SHP77 (cell line): ENCODE data around the gene UNC45A.

ENCODE experiments used
- DNase-seq, 2 experiments: peaks; one replicate each; lab custom pipeline; 2025; lab: John Stamatoyannopoulos, UW

The UNC45A gene

GRCh38 chr15:90942354-90943120 is 7.5 kb downstream of the UNC45A start:
- DNase-seq, result no peak

DNA sequence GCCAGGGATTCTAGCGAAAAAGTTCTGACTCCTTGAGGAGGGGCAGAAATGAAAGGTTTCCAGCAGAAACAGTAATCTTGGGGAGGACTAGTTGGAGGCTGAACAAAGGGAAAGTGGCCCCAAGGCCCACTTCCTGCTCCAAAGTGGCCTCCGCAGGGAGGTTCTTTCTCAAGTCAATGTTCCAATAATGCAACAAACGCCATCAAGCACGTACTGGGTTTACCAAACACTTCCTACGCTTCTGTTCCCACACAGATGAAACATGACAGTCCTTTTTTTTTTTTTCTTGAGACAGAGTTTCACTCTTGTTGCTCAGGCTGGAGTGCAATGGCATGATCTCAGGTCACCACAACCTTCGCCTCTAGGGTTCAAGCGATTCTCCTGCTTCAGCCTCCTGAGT is 10.0 kb downstream of the UNC45A start:
- no peak for DNase-seq

- no peak for DNase-seq
These were observed 11.5 kb downstream of the UNC45A start for GRCh38 chr15:90946538-90946937.

DNA sequence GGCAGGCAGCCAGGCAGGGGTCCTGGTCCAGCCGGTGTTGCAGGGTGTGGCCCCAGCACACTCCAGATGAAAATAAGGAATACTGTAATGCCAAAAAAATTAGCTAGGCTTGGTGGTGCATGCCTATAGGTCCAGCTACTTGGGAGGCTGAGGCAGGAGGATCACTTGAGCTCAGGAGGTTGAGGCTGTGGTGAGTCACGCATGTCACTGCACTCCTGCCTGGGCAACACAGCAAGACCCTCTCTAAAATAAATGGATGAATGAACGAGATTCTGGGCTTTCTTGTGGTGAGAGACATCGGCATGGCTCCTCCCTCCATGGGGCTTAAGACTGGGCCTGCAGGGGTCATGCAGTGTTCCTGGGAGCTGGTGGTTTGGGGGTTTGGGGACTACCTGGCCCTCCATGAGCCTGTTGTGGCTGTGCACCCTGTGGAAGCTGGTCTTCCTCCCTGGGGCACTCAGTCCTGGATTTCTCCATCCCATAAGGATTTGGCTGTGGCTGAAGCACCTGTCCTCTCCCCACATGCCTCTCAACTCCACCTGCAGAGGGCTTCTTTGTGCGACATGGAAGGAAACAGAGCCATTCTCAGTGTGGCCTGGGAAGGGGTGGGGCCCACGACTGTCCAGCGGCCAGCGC is 12.0 kb downstream of the UNC45A start:
- no peak for DNase-seq

DNA sequence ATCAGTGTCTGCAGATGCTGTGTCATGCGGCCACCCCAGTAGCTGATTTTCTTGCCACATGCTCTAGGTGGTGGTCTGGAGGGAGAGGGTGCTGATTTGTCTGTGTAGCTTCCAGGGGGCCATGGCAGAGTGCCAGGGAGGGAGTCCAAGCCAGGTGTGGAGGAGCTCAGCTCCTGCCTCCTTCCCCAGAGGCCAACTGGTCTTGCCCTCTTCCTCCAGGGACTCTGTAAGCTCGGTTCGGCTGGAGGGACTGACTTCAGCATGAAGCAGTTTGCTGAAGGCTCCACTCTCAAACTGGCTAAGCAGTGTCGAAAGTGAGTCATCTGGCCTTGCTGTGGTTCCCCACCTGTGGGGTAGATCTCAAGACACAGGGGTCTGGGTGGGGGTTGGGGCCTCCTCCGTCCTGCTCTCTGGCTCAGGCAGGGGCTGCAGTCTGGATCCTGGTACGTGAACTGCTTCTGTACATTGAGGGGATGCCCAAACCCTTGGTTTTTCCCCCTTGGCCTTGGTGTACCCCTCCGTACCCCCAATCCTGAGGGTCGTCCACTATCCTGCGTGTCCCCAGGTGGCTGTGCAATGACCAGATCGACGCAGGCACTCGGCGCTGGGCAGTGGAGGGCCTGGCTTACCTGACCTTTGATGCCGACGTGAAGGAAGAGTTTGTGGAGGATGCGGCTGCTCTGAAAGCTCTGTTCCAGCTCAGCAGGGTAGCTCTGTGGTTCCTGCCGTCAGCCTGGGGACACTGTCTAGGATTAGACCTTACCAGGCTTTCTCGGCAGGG is 12.7 kb downstream of the UNC45A start:
- DNase-seq, result no peak

DNA sequence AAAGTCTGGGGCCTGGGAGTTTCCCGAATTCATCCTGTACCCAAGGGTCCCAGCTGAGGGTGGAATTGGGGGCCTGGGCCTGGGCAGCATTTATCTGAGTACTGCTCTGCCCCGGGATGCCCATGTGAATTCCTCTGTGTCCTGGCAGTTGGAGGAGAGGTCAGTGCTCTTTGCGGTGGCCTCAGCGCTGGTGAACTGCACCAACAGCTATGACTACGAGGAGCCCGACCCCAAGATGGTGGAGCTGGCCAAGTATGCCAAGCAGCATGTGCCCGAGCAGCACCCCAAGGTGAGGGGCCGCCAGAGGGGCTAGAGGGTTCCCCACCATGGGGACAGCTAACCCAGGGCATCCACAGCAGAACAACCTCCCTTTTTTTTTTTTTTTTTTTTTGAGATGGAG is 13.4 kb downstream of the UNC45A start:
- no peak for DNase-seq

GRCh38 chr15:90949979-90950675 is 15.0 kb downstream of the UNC45A start:
- DNase-seq, result no peak

- DNase-seq, result no peak
These were observed 15.6 kb downstream of the UNC45A start for GRCh38 chr15:90950676-90951075.

DNA sequence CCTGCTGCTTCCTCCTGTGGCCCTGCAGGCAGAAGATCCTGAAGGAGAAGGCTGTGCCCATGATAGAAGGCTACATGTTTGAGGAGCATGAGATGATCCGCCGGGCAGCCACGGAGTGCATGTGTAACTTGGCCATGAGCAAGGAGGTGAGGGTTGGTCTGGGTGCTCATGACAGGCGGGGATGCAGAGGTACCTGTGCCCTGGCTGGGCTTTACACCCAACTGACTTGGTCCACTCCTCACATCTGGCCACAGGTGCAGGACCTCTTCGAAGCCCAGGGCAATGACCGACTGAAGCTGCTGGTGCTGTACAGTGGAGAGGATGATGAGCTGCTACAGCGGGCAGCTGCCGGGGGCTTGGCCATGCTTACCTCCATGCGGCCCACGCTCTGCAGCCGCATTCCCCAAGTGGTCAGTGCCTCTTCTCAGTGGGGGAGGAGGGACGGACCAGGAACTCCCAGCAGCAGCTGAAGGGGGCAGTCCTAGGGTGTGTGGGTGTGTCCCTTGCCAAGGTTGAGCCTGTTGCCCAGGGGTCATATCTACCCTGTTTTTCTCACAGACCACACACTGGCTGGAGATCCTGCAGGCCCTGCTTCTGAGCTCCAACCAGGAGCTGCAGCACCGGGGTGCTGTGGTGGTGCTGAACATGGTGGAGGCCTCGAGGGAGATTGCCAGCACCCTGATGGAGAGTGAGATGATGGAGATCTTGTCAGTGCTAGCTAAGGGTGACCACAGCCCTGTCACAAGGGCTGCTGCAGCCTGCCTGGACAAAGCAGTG is 18.0 kb downstream of the UNC45A start:
- no peak for DNase-seq

DNA sequence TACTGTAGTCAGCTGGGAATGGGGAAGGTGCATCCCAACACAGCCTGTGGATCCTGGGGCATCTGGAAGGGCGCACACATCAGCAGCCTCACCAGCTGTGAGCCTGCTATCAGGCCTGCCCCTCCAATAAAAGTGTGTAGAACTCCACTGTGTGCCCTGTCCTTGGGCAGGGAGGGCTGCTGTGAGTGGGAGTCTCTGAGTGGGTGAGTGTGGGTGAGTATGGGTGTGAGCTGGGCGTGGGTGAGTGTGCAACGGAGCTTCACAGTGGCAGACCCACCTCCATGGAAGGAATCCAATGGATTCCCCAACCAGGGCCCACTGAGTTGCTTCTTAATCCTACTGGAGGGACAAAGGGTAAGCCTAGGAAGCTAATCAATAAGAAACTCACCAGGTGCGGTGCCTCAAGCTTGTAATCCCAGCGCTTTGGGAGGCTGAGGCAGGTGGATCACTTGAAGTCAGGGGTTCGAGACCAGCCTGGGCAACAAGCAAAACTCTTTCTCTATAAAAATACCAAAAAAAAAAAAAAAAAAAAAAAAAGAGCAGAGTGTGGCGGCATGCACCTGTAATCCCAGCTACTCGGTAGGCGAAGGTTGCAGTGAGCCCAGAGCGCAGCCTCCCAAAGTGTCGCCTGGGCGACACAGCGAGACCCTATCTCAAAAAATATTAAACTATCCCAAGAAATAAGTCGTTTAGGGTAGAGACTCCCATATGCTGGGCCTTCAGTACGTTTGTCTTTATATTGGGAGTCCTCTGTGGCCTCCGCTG is 19.0 kb downstream of the UNC45A start:
- DNase-seq, result no peak

DNA sequence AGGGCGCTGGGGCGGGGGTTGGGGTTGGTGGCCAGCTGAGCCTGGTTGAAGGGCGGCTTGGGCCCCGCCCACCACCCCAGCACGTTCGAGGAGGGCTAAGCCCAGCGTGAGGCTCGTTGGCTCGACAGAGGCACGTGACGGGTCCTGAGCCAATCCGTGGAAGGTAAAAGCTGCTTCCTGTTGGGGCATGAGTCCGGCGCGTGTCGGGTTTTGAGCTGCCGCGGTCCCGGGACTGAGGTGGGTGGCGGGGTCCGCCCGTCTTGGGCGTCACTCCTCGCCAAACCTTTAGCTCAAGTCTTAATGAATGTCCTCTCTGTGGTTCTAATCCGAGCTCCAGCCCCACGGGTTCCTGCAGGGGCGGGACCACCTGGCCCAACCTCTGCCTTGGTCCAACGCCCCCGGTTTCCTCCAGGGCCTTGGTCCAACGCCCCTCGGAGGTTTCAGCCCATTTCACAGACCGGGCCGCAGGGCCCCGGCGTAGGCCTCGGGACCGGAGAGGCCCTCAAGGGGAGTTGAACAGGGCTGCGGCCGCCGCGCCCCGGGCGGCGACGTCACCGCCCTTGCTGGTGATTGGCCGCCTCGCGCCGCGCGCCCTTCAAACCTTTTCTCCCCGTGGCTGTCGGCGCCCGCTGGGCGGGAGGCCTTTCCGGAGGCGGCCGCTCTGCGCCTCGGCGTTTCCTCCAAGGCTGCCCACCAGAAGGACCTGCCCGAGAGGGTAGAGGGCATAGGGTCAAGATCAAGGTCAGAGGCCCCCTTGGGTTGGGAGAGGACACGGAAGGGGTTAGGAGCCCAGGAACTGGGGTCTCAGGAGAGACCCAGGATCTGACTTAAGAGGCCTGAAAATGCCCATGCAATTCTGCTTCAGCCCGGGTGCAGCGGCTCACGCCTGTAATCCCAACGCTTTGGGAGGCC is 19.9 kb downstream of the UNC45A start, which contains the start of gene RCCD1:
Gene RCCD1 (plus strand): TSS at position 173 of the 912 bp plus-strand sequence. CDS start 1,851 bp downstream, outside the sequence.
- peak; percentile 93 to 97 for DNase-seq

- DNase-seq, result peak; percentile 8 to 22
These were observed 20.7 kb downstream of the UNC45A start for GRCh38 chr15:90955624-90956273.

- peak; percentile 37 to 83 for DNase-seq
These were observed 21.4 kb downstream of the UNC45A start for GRCh38 chr15:90956274-90957030.

GRCh38 chr15:90957031-90957790 is 22.1 kb downstream of the UNC45A start:
- no peak for DNase-seq

DNA sequence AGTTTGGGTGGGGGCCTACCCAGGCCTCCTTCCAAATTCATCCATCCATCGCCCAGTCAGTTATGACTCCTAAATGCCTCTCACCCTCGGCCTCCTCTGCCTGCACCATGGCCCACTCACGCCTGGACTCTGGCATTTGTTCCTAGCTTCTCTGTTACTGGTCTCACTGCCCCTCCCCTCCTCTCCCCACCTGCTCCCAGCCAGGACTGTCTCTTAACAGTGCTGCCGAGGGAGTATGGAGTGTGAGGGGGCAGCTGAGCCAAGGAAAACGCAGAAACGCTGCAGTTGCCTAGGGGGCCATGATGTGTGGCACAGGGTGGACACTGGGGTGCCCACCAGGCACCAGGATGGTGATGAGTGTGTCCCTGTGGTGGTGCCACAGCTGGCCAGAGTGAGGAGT is 22.7 kb downstream of the UNC45A start:
- peak; percentile 8 to 9 for DNase-seq

DNA sequence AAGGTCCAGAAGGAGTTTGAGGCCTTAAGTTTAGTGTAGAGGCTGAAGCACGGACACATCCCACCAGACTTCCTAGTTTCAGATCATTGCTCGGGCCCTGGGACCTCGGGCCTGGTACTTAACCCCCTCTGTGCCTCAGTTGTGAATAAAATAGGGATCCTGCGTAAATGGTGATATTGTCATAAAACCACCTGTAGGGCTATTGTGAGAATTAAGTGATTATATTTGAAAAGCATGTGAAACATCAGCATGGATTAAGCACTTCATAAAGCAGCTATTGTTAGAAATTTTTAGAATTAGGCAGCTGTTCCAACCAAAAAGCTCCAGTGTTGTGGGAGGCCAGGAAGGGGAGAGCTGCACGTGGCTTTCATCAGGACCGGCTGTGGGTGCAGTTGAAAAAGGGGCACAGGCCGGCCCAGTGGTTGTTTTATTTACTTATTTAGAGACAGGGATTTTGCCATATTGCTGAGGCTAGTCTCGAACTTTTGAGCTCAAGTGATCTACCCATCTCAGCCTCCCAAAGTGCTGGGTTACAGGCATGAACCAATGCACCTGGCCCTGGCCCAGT is 24.0 kb downstream of the UNC45A start:
- DNase-seq, result no peak

DNA sequence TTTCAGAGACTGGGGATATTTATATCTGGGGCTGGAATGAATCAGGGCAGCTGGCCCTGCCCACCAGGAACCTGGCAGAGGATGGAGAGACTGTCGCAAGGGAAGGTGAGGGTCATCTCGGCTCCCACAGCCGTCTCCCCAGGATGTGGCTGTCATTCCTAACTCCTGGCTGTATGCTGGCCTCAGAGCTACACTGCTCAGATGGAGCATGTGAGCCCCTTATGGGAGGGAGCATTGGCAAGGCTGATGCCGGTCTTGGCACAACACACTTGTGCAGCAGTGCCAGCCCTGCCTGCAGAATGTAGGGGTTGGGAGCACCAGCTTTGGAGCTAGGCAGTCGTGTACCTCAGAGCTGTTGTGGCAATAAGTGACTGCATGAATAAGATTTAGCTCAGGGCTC is 24.8 kb downstream of the UNC45A start:
- no peak for DNase-seq
